BLaER1 treated with 17β-estradiol and CSF1 and Interleukin-3, amounts not matched to agents 10 nM and 100 nM (cell line): Measurements from ENCODE around the gene KIAA2012.

Experiments
- H3K27ac ChIP-seq, 11 experiments: shearing (Covaris generic); formaldehyde crosslinking; 2 replicates each; pipeline ENCODE4 v1.8.1; 2022
- H3K27me3 ChIP-seq, 11 experiments: shearing (Covaris generic); formaldehyde crosslinking; 2 replicates each; pipeline ENCODE4 v1.8.1; 2022
- H3K36me3 ChIP-seq, 11 experiments: shearing (Covaris generic); formaldehyde crosslinking; 2 replicates each; pipeline ENCODE4 v1.8.1; 2022
- H3K4me1 ChIP-seq, 10 experiments: shearing (Covaris generic); formaldehyde crosslinking; 2 replicates each; pipeline ENCODE4 v1.8.1; 2022
- H3K4me2 ChIP-seq, 11 experiments: shearing (Covaris generic); formaldehyde crosslinking; 2 replicates each; pipeline ENCODE4 v1.8.1; 2022
- H3K4me3 ChIP-seq, 10 experiments: shearing (Covaris generic); formaldehyde crosslinking; 2 replicates each; pipeline ENCODE4 v1.8.1; 2022
- H3K9ac ChIP-seq, 11 experiments: shearing (Covaris generic); formaldehyde crosslinking; 2 replicates each; pipeline ENCODE4 v1.8.1; 2022
- H3K9me3 ChIP-seq, 11 experiments: shearing (Covaris generic); formaldehyde crosslinking; replicated peaks in 1 of 11; 2 replicates each; pipeline ENCODE4 v1.8.1; 2022
- H4K20me1 ChIP-seq, 11 experiments: shearing (Covaris generic); formaldehyde crosslinking; 2 replicates each; pipeline ENCODE4 v1.8.1; 2022
- Cebpa-rat ChIP-seq, 11 experiments: shearing (Covaris generic); IDR thresholded peaks; 2 replicates each; pipeline ENCODE4 v1.8.1; 2022

Gene KIAA2012

DNA sequence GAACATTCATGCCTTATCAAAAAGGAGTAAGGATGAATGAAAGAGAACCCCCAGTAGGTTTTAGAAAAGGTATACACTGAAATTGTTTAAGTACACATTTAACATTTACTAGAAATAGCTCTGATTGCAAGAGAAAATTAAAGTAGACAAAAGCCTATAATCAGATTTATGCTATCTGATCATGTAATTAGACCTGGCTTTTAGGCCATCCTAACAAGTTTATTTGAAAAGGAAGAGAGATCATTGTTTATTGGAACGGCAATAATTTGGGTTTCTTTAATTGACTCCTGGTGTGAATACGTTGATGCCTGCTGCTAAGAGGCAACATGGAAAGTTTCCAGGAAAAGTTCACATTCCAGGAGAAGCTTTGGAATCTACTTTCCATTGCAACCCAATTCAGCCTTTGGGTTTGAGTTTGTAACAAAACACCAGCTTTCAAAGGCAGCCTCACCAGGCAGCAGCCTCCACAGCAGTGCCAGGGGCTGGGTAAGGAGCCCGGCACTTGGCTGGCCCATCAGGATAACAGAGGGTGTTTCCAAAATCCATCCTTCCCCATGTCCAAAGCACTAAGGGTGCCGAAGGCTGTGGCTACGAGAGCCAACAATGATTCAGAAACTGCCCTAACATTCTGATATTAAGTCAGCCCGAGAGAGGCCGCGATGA, 21.4 kb upstream of the KIAA2012 start:
- H3K27me3 ChIP-seq = no peaks in the 10 kb centered on the region
- no peak for TF ChIP-seq Cebpa-rat (IDR thresholded peaks at IDR 0.05)
- no peak overlapping the region for H3K9ac ChIP-seq
- H3K4me1 ChIP-seq = no peaks in the 10 kb centered on the region
- no peak overlapping the region for H3K27ac ChIP-seq
- H4K20me1 ChIP-seq = no peaks in the 10 kb centered on the region
- no peaks in the 10 kb centered on the region for H3K9me3 ChIP-seq
- H3K4me2 ChIP-seq = no peak overlapping the region
- no peaks in the 10 kb centered on the region for H3K36me3 ChIP-seq
- H3K4me3 ChIP-seq = no peak overlapping the region

DNA sequence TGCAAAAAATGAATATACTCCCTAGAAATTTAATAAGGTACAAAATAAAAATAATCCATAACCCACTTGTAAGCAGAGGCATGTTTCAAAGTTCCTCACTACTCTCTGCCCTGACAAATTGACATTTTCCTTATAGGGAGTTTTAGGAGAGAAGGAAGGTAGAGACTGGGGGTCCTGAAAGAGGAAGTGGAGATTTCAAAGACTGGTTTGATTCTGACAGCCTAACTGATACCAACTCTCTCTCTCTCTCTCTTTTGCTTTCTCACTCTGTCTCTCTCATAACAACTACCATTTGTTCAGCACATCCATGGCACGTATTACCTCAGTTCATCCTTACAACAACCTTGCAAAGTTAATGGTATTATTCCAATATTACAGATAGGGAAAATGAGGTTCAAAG, 20.8 kb upstream of the KIAA2012 start:
- Histone ChIP-seq H3K4me3 (no peak overlapping the region), H3K27me3 (no peaks in the 10 kb centered on the region), H3K9me3 (no peaks in the 10 kb centered on the region), H3K9ac (no peak overlapping the region), H3K4me1 (no peaks in the 10 kb centered on the region), H4K20me1 (no peaks in the 10 kb centered on the region), H3K36me3 (no peaks in the 10 kb centered on the region), H3K4me2 (no peak overlapping the region), H3K27ac (no peak overlapping the region)
- TF ChIP-seq Cebpa-rat (IDR thresholded peaks at IDR 0.05) = no peak

DNA sequence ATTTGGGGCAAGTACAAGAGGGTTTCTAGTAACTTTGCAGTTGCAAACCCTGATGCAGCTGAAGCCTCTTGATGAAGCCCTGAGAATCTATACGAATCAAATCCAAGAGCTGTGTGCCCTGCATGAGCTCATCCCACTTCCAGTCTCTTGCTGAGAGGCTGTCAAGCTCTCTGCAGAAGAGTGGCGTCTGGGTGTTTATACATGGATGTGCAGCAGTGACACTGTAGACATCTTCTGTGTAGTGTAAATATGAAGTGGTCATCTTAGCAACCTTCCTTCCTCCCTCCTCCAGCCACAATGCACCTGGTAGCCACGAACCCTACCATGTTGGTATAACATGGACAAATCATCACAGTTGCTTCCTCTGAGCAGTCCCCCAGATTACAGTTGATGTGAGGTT, 18.4 kb upstream of the KIAA2012 start:
- Histone ChIP-seq H3K27me3 (no peaks in the 10 kb centered on the region), H3K9ac (no peak overlapping the region), H3K4me3 (no peak overlapping the region), H3K4me2 (no peak overlapping the region), H3K9me3 (no peaks in the 10 kb centered on the region), H3K4me1 (no peaks in the 10 kb centered on the region), H3K36me3 (no peaks in the 10 kb centered on the region), H3K27ac (no peak overlapping the region), H4K20me1 (no peaks in the 10 kb centered on the region)
- TF ChIP-seq Cebpa-rat (IDR thresholded peaks at IDR 0.05) = no peak

DNA sequence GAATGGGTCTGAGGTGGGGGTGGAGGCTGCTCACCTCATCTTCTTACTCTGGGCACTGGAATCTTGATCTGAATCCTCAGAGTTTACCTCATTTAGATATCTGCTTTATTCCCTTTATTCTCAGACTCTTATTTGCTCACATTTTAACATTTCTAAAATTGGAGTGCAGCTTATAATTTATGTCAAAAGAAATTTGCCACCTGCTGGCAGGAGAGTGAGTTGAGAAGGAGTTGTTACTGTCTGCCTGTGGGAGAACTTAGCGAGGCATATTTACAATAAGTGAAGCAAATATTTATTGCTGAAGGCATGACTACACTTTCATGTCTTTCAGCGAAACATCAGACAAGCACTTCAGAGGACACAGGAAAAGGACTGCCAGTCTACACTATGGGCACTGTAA, 16.4 kb upstream of the KIAA2012 start:
- Histone ChIP-seq H3K4me2 (no peak overlapping the region), H3K27ac (no peak overlapping the region), H3K9ac (no peak overlapping the region), H3K27me3 (no peaks in the 10 kb centered on the region), H3K9me3 (no peaks in the 10 kb centered on the region), H3K4me3 (no peak overlapping the region), H4K20me1 (no peaks in the 10 kb centered on the region), H3K36me3 (no peaks in the 10 kb centered on the region), H3K4me1 (no peaks in the 10 kb centered on the region)
- TF ChIP-seq Cebpa-rat (IDR thresholded peaks at IDR 0.05) = no peak

DNA sequence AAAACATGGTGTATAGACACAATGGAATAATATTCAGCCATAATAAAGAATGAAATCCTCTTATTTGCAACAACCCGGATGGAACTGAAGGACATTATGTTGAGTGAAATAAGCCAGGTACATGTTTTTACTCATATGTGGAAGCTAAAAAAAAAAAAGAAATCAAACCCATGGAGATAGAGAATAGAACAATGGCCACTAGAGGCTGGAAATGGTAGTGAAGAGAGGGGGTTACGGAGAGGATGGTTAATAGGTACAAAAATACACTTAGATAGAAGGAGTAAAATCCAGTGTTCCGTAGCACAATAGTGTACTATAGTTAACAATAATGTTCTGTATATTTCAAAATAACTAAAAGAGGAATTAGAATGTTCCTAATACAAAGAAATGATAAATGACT, 12.8 kb upstream of the KIAA2012 start:
- no peak overlapping the region for H3K4me3 ChIP-seq
- H3K27ac ChIP-seq = no peak overlapping the region
- no peak for TF ChIP-seq Cebpa-rat (IDR thresholded peaks at IDR 0.05)
- no peak overlapping the region for H3K4me2 ChIP-seq
- H3K4me1 ChIP-seq = no peaks in the 10 kb centered on the region
- no peak overlapping the region for H3K9ac ChIP-seq
- no peaks in the 10 kb centered on the region for H3K9me3 ChIP-seq
- no peaks in the 10 kb centered on the region for H4K20me1 ChIP-seq
- no peaks in the 10 kb centered on the region for H3K27me3 ChIP-seq
- no peaks in the 10 kb centered on the region for H3K36me3 ChIP-seq

DNA sequence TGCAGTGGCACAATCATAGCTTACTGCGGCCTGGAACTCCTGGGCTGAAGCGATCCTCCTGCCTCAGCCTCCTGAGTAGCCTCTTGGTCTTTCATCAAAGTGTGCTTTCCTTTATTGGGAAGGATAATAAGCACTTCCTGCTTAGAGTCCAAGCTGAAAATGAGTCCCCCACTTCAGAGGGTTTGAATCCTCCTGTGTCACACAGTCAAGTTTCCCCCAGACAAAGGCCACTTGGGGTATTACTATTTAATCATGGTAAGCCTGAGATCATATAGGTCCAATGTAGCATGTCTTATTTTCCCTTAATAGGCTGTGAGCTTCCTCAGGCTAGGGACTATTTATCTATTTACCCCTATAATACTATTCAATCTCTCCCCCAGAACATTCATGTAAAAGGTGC, 11.4 kb upstream of the KIAA2012 start:
- Histone ChIP-seq H3K27ac (no peak overlapping the region), H3K4me3 (no peak overlapping the region), H3K4me1 (no peaks in the 10 kb centered on the region), H4K20me1 (no peaks in the 10 kb centered on the region), H3K27me3 (no peaks in the 10 kb centered on the region), H3K4me2 (no peak overlapping the region), H3K36me3 (no peaks in the 10 kb centered on the region), H3K9me3 (no peaks in the 10 kb centered on the region), H3K9ac (no peak overlapping the region)
- no peak for TF ChIP-seq Cebpa-rat (IDR thresholded peaks at IDR 0.05)

DNA sequence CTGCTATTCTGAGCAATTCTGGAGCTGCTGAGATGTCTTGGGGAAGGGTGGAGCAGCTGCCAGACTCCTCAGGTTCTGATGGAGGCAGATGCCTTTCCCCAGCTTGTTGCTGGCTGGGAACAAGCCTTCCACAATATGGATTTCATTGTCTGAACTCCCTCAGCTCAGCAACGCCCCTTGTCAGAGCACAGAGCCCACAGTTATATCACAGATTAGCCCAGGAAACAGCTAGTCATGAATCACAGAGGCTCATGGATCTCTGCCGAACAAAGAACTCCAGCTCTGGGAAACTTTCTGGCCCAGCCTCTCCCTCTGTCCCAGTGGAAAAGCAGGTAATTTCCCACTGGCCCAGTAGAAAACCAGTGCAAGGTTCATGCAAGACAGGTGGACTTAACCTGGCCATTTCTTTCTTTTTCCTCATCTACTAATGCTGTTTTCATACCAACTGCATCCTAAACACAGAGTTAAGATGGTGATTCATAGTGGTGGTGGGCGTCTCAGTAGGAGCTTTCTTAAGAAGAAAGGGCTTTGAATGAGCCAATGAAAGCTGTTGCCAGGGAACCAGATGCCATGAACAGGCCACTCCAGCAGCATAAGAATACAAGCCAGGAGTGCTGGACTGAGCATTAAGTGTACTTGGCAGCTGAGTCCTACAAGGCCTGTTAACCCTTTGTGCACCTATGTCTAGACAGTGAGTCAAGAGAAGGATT, 8.7 kb upstream of the KIAA2012 start:
- Histone ChIP-seq H3K27ac (no peak overlapping the region), H3K4me2 (no peak overlapping the region), H3K9ac (no peak overlapping the region), H3K36me3 (no peaks in the 10 kb centered on the region), H3K4me3 (no peak overlapping the region), H3K9me3 (no peaks in the 10 kb centered on the region), H4K20me1 (no peaks in the 10 kb centered on the region), H3K4me1 (no peaks in the 10 kb centered on the region), H3K27me3 (no peaks in the 10 kb centered on the region)
- TF ChIP-seq Cebpa-rat (IDR thresholded peaks at IDR 0.05) = no peak

DNA sequence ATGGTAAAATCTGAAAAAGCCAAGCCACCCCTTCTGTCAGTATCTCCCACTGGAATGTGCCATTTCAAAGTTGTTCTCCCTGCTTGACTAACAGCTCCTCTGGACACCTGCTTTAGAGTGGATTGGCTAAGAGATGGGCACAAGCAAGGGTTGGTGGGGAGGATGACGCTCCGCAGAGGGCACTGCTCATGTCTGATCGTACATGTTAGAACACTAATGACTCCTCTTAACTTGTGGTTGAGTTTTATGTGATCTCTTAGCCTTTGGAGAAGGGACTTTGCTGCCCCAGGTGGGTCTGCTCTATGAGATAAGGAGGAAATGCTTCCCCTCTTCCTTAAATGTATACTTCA, 8.2 kb upstream of the KIAA2012 start:
- Histone ChIP-seq H3K4me2 (no peak overlapping the region), H3K9me3 (no peaks in the 10 kb centered on the region), H4K20me1 (no peaks in the 10 kb centered on the region), H3K4me3 (no peak overlapping the region), H3K9ac (no peak overlapping the region), H3K36me3 (no peaks in the 10 kb centered on the region), H3K27me3 (no peaks in the 10 kb centered on the region), H3K27ac (no peak overlapping the region), H3K4me1 (no peaks in the 10 kb centered on the region)
- no peak for TF ChIP-seq Cebpa-rat (IDR thresholded peaks at IDR 0.05)

DNA sequence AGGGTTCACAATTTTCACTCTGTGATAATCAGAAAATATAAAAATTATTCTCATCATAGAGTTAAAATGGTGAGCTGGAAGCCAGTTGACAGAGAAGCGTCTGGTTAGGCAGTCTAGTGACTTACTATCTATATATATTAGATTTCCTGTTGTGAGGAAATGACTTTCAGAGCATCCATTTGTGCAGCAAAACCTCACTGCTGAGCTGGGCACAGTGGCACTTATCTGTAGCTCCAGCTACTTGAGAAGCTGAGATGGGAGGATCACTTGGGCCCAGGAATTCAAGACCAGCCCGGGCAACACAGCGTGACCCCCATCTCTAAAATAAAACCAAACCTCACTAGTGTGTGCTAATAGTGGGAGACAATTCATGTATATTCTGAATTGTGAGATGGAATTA, 7.2 kb upstream of the KIAA2012 start:
- no peak overlapping the region for H3K4me2 ChIP-seq
- no peak overlapping the region for H3K27ac ChIP-seq
- H3K9ac ChIP-seq = no peak overlapping the region
- no peaks in the 10 kb centered on the region for H3K36me3 ChIP-seq
- H3K9me3 ChIP-seq = no peaks in the 10 kb centered on the region
- H3K27me3 ChIP-seq = no peaks in the 10 kb centered on the region
- H3K4me1 ChIP-seq = no peaks in the 10 kb centered on the region
- H3K4me3 ChIP-seq = no peak overlapping the region
- TF ChIP-seq Cebpa-rat (IDR thresholded peaks at IDR 0.05) = no peak
- H4K20me1 ChIP-seq = no peaks in the 10 kb centered on the region

DNA sequence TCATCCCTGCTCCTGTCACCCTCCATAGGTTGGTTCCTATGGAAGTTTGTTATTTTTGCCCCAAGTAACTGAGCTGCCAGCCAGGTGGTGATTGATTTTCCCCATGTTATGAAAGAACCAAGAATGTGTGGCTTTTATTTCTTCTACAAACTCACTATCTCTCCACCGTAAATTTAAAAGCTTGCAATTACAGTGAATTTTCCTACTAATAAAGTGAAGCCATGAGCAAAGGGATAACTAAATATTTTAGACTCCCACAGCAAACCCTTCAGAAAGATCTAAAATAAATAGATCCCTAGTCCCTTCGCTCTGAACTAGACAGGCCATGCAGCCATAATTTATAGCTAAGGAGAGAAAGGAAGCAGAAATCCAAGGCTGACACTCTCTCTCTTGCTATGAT, 6.2 kb upstream of the KIAA2012 start:
- no peak overlapping the region for H3K27ac ChIP-seq
- no peak for TF ChIP-seq Cebpa-rat (IDR thresholded peaks at IDR 0.05)
- no peaks in the 10 kb centered on the region for H4K20me1 ChIP-seq
- no peaks in the 10 kb centered on the region for H3K9me3 ChIP-seq
- no peaks in the 10 kb centered on the region for H3K36me3 ChIP-seq
- no peak overlapping the region for H3K4me2 ChIP-seq
- no peaks in the 10 kb centered on the region for H3K27me3 ChIP-seq
- H3K4me1 ChIP-seq = no peaks in the 10 kb centered on the region
- H3K9ac ChIP-seq = no peak overlapping the region
- no peak overlapping the region for H3K4me3 ChIP-seq
